ENCODE results near the gene SMARCA2. TPM values are rescaled to one million over a fixed set of nuclear protein-coding genes. Genes with fewer than 3 reads are reported as not detected.

SMARCA2 gene
- 37.2 TPM for polyA plus RNA-seq (2012; ENCODE audit: insufficient read length, low read depth)

DNA sequence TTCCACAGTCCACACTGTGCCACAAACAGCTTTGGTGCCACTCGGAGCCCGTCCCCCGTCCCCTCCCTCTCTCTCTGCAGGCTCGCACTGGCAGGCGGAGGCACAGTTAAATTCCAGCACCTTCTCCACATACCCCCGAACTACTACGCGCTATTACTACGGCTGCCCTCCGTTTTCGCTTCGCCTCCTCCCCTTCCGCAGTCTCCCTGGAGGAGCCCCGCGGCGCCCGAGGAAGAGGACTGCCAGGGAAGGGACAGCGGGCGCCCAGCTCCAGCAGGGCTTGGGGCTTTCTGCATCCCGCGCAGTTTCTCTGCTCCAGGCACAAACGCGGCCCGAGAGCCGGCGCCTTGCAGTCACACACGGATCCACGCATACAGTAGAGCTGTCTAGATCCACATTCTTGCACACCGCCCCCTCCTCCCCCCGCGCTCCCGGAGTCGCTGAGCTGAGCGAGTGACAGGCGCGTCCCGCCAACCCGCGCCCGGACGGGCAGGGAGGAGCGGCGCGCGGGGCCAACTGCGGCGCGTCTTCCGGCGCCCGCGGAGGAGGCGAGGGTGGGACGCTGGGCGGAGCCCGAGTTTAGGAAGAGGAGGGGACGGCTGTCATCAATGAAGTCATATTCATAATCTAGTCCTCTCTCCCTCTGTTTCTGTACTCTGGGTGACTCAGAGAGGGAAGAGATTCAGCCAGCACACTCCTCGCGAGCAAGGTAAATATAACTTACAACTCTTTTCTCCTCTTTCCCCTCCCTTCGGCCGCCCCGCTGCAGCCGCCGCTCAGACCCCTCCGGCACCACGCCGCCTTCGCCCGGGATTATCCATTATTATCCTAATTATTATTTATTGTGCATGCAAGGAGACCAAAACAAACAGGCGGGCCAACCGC lies at the start of gene SMARCA2:
TSS of gene SMARCA2 (plus strand) at position 652 of the 885 bp plus-strand sequence. CDS start 13,676 bp downstream, outside the sequence.
- TF ChIP-seq POLR2AphosphoS5 (IDR thresholded peaks at IDR 0.05; ENCODE audit: low read depth, low read length) (peak; percentile 69), FOXP2 (optimal IDR thresholded peaks at IDR 0.05; ENCODE audit: borderline replicate concordance, extremely low read depth, extremely low read length, insufficient read depth) (peak; percentile 53), TAF1 (IDR thresholded peaks at IDR 0.05; ENCODE audit: borderline replicate concordance, insufficient read depth, low read length) (no peak)
- TF ChIP-seq, protein P1, sequence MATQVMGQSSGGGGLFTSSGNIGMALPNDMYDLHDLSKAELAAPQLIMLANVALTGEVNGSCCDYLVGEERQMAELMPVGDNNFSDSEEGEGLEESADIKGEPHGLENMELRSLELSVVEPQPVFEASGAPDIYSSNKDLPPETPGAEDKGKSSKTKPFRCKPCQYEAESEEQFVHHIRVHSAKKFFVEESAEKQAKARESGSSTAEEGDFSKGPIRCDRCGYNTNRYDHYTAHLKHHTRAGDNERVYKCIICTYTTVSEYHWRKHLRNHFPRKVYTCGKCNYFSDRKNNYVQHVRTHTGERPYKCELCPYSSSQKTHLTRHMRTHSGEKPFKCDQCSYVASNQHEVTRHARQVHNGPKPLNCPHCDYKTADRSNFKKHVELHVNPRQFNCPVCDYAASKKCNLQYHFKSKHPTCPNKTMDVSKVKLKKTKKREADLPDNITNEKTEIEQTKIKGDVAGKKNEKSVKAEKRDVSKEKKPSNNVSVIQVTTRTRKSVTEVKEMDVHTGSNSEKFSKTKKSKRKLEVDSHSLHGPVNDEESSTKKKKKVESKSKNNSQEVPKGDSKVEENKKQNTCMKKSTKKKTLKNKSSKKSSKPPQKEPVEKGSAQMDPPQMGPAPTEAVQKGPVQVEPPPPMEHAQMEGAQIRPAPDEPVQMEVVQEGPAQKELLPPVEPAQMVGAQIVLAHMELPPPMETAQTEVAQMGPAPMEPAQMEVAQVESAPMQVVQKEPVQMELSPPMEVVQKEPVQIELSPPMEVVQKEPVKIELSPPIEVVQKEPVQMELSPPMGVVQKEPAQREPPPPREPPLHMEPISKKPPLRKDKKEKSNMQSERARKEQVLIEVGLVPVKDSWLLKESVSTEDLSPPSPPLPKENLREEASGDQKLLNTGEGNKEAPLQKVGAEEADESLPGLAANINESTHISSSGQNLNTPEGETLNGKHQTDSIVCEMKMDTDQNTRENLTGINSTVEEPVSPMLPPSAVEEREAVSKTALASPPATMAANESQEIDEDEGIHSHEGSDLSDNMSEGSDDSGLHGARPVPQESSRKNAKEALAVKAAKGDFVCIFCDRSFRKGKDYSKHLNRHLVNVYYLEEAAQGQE (IDR thresholded peaks at IDR 0.05; ENCODE audit: insufficient read depth in 1 of 2, low read depth in 2 of 2, low read length in 2 of 2), result no peak

DNA sequence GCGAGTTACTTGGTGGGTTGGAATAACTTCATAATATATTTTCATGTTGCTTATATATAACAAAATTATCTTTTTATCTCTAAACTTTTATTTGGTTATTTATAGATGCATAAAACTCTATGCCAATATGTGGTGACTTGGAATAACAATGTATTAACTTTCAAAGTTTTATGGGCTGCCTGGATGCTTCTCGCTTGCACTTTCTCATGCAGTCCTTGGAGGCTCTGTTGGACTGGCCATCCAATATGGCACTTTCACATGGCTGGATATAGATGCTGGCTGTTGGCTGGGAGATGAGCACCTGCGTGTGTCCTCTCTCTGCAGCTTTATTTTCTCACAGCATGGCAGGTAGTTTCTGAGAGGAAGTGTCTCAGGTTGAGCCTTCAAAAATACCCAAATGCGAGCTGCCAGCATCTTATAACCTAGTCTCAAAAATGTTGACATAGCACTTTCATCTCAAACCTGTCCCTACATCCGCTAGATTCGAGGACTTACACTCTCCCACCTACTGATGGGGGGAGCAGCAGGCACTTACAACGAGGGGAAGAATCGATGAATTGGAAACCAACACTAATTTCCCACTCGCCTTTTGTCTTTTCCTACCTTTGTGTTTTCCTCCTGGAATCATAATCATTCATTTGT lies 48.3 kb upstream of the SMARCA2 start:
- TF ChIP-seq TAF1 (IDR thresholded peaks at IDR 0.05; ENCODE audit: borderline replicate concordance, insufficient read depth, low read length) (no peak), POLR2AphosphoS5 (IDR thresholded peaks at IDR 0.05; ENCODE audit: low read depth, low read length) (no peak), SIN3A (IDR thresholded peaks at IDR 0.05; ENCODE audit: borderline replicate concordance, insufficient read depth, low read length) (no peak), FOXP2 (optimal IDR thresholded peaks at IDR 0.05; ENCODE audit: borderline replicate concordance, extremely low read depth, extremely low read length, insufficient read depth) (no peak)
- TF ChIP-seq, protein P1 (IDR thresholded peaks at IDR 0.05; ENCODE audit: insufficient read depth in 1 of 2, low read depth in 2 of 2, low read length in 2 of 2), result no peak

DNA sequence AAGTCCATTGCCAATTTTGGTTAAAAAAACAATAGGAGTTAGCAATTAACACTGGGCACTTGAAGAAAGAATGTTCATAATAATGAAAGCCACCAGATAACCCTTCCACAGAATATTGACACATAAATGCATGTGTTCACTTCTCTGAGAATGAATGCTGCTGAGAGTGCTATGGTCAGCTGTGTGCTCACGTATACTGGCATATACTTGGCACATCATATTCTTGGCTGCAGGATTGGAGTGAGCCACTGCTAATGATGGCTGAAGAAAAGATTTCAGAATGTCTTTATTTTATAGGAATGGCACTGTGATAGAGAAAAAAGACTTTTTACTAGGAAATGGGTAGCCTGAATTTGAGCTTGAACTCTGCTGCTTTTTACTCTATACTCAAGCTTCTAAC lies 46.0 kb upstream of the SMARCA2 start:
- TF ChIP-seq TAF1 (IDR thresholded peaks at IDR 0.05; ENCODE audit: borderline replicate concordance, insufficient read depth, low read length) (no peak), SIN3A (IDR thresholded peaks at IDR 0.05; ENCODE audit: borderline replicate concordance, insufficient read depth, low read length) (no peak), POLR2AphosphoS5 (IDR thresholded peaks at IDR 0.05; ENCODE audit: low read depth, low read length) (no peak)
- TF ChIP-seq, protein P1 (IDR thresholded peaks at IDR 0.05; ENCODE audit: insufficient read depth in 1 of 2, low read depth in 2 of 2, low read length in 2 of 2), result no peak

DNA sequence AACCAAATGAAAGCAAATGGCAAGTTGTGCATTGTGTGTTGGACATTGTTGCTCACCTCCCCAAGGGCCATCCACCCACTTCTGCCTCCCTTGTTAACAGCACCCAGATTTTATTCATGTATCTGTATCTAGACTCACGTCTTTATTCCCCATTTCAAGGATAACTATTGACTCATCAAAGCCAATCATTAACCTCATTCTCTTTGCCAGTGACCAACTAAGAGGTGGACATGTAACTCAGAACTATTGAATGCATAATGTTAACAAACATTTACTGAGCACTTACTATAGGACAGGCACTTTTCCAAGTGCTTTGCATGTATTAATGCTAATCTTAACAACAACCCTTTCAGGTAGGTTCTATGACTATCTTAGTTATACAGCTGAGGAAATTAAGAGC lies 45.2 kb upstream of the SMARCA2 start:
- TF ChIP-seq FOXP2 (optimal IDR thresholded peaks at IDR 0.05; ENCODE audit: borderline replicate concordance, extremely low read depth, extremely low read length, insufficient read depth) (no peak), POLR2AphosphoS5 (IDR thresholded peaks at IDR 0.05; ENCODE audit: low read depth, low read length) (no peak), TAF1 (IDR thresholded peaks at IDR 0.05; ENCODE audit: borderline replicate concordance, insufficient read depth, low read length) (no peak), SIN3A (IDR thresholded peaks at IDR 0.05; ENCODE audit: borderline replicate concordance, insufficient read depth, low read length) (no peak)
- TF ChIP-seq, protein P1 (IDR thresholded peaks at IDR 0.05; ENCODE audit: insufficient read depth in 1 of 2, low read depth in 2 of 2, low read length in 2 of 2), result no peak
